ENCODE measurements around the gene RNF144B. TPM values are rescaled to one million over a fixed set of nuclear protein-coding genes. Genes with fewer than 3 reads are reported as not detected.

The RNF144B gene
- total and polyA plus RNA-seq, 9 of the 15 experiments (the other 6 are each of a cell fraction or from before 2014, with no cell fraction given) = 0.01 TPM; not detected in 8

GRCh38 chr6:18371656-18372055, 15.5 kb upstream of the RNF144B start:
- no TSS peak for BruUV-seq (replicated peaks)
- Histone ChIP-seq H3K27me3 (ENCODE audit: control insufficient read depth in 2 of 2, insufficient read depth in 2 of 2, low read length in 2 of 2) (peaks cover 3 to 20% of the 10 kb centered on the region in 2 experiments; a peak in 4 of 5 replicates), H3K4me3 (no peak overlapping the region), H3K9ac (ENCODE audit: insufficient read depth in 1 of 2, low read depth in 2 of 2, low read length in 2 of 2) (no peak overlapping the region), H3K4me1 (replicated peaks in 1 of 2; ENCODE audit: control insufficient read depth in 2 of 2, insufficient read depth in 2 of 2, low read length in 2 of 2) (peaks cover 0 to 7% of the 10 kb centered on the region in 2 experiments; a peak in 2 of 5 replicates), H3K79me2 (ENCODE audit: control insufficient read depth, insufficient read depth, low read length) (no peaks in the 10 kb centered on the region), H3K27ac (ENCODE audit: extremely low read depth, low read depth, low read length) (no peak overlapping the region), H3K4me2 (ENCODE audit: insufficient read depth, low read length) (no peak overlapping the region), H3K36me3 (ENCODE audit: control insufficient read depth, insufficient read depth, low read length) (no peaks in the 10 kb centered on the region), H3K9me1 (ENCODE audit: control insufficient read depth, insufficient read depth, low read length) (no peaks in the 10 kb centered on the region), H2AFZ (ENCODE audit: low read depth, low read length) (no peak overlapping the region), H3K9me3 (replicated peaks; ENCODE audit: control insufficient read depth, insufficient read depth, low read depth, low read length) (no peaks in the 10 kb centered on the region), H4K20me1 (replicated peaks; ENCODE audit: control insufficient read depth, insufficient read depth, low read length) (no peaks in the 10 kb centered on the region)
- 0% methylated on average over 2 of the region's 2 CpGs for WGBS (ENCODE audit: insufficient coverage, low coverage, missing lambda C conversion rate)
- in situ Hi-C loops (cut with MboI) = no loop called here
- POLR2A ChIA-PET = interaction anchor here (0.9 kb wide), 1 partner anchor 72 kb away, joined by 4 read pairs; no protein-coding TSS in a partner anchor
- CTCF ChIA-PET (ENCODE audit: low intra/inter-chr PET ratio) = no interaction called here
- DNase-seq (ENCODE audit: extremely low read depth in 1 of 4, low spot score in 3 of 4) (no peak), FAIRE-seq (no peak), ATAC-seq (no peak)
- intact Hi-C loops (cut with micrococcal nuclease) = no loop called here
- TF ChIP-seq AFF1 (IDR thresholded peaks at IDR 0.05; ENCODE audit: low read depth in 1 of 2, partially characterized antibody in 2 of 2) (no peak), MIER1 (IDR thresholded peaks at IDR 0.05; ENCODE audit: low read depth) (no peak), GTF2F1 (IDR thresholded peaks at IDR 0.05; ENCODE audit: low read depth, low read length) (no peak), MCM7 (IDR thresholded peaks at IDR 0.05) (no peak), CBX5 (IDR thresholded peaks at IDR 0.05; ENCODE audit: borderline replicate concordance, low read depth) (no peak)

Data from K562 (cell line).